Activated CD4-positive, alpha-beta T cell treated with anti-CD3 and anti-CD28 coated beads for 24 hours (primary cell): ENCODE data around the gene METTL18.

Experiments used
- DNase-seq, 2 donors: peaks; one replicate each; pipeline ENCODE4 v3.0.0-alpha.2; 2020; ENCODE audit warnings: low read depth in 2 of 2

METTL18 gene

DNA sequence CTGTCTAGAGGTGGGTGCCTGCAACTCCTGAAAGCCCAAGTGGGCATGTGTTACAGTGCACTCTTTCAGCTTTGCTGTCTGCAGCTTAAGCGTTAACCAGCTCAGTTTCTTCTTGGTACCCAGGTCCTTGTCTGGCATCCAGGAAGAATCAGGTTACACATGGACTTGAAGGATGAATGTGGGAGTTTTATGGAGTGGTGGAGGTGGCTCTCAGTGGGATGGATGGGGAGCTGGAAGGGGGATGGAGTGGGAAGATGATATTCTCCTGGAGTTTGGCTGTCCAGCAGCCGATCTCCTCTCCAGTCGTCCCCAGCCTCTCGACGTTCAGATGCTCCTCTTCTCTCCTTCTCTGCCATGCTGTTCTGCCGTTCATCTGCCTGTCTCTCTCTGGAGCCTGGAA lies 9.4 kb downstream of the METTL18 start:
- no peak for DNase-seq

DNA sequence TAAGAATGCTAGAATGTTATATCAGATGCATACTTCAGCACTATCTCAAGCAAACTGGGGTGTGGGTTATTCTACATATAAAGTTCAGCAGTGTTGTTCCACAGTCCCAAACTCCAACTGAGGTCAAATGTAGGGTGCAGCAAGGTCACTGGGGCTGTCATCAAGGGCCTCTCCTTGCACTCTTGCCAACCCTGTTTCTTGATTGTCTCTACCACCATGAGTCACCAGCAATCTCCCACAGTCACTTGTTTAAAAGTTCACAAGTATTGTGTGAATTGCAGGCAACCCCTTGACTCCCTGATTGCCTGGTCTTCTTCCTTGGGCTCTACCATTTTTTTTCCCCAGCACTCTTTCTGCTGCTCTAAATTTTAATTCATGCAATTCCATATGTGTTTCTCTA lies 10.6 kb downstream of the METTL18 start:
- DNase-seq: no peak

DNA sequence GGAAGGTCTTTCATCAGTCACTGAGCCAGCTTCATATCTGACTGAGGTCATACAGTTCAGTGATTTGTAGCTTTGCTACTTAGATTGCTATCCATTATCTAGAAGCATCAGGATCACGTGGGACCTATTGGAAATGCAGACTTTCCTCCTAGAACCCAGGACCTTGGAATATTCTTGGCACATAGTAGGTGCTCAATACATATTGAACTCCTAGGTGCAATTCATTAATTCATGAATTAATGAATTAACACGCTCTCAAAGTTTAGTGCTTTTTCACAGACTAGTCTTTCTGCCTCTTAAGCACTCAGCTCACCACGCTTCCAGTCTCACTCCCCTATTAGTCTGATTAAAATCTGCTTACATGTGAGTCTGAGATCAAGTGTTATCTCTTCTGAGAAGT lies 12.1 kb downstream of the METTL18 start:
- DNase-seq: no peak

DNA sequence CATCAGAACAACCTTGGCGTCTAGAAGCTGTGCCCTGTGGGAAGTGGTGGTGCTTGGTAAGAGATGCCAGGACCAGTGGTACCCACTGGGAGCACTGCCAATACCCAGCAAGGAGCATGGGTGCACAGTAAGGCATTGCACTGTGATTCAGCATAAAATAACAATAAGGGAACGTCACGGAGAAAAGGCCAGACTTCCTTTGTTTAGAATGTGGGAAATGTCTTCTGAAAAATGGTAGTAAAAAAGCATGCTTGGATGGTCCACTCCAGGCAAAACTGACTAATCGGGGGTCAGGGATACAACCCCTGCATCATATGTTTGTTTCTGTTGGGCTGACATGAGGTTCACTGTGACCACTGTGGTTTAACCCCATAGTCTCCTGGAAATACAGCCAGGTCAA lies 14.7 kb downstream of the METTL18 start:
- DNase-seq: no peak

DNA sequence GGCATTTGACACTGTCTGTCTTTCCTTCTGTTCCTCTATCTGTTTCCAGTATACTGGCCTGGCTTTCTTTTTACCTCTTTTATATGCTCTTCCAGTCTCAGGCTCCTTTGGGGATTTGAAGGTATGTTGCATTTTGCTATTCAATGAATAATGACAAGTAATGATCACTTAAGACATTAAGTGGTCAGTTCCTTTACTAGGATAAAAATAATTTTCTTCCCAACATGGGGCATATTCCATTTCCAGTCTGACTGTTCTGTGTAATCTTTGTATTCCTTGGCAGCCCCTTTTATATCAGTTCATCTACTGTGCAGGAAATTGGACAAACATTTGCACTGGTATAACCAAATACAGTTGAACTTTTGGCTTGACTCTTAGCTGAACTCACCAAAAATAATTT lies 15.6 kb downstream of the METTL18 start:
- DNase-seq: no peak

DNA sequence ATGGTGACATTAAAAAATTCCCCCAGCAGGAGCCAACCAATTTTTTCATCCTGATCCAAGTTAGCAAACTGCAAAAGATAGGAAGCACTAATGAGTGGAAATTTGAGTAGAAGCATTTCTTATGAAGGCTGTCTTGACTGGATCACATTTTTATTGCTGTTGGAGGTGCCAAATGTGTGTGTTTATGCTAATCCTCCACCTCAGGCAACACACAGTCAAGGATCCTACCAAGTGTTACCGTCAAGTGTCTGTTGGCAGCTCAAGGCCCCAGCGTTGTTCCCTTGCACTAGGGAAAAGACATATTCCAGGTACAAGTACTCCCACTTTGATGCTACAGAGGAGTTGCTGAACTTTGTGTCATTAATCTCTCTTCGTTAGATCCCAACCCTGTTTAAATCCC lies 18.3 kb downstream of the METTL18 start:
- no peak for DNase-seq

DNA sequence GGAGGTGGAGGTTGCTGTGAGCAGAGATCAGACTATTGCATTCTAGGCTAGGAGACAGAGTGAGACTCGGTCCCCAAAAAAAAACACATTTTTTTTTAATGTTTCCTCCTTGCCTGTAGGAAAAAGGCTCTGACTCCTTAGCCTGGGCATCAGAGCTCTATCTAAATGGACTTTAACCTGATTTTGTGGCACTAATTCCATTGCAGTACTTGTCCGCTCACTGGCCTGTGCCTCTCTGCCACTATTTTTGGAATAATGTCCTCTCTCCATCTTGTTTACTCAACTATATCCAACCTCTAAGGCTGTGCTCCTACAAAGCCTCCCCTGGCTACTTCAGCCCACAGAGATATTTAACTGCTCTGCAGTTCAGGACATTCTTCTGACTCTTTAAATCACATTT lies 26.5 kb downstream of the METTL18 start:
- DNase-seq: no peak

DNA sequence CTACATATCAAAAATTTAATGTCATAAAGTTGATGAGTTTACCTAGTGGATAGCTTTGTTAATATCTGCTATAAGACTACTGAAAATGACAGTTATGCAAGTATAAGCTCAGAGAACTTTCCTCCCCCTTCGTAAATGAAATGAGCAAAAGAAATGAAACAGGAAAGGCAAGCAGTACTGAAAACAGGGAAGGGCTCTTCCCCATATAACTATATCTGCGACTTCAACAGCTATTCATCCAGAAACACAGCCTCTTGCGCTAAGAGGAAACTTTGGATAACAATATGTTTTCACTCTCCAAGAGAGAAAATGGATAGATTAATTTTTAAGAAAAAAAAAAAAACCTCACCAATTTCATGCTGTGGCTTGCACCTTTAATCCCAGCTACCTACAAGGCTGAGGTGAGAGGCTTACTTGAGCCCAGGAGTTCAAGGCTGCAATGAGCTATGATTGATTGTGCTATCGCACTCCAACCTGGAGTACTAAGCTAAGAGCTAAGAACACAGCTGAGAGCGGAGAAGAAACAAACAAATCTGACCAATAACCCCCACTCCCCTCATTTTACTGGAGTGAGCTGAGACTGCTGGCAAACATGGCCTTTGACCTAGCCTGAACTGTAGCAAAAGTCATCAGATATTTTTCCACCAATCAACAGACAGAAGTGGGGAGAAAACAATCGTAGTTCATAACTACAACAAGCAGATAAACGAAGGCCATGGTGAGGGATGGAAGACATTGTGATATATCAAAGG lies 29.0 kb downstream of the METTL18 start:
- no peak for DNase-seq

DNA sequence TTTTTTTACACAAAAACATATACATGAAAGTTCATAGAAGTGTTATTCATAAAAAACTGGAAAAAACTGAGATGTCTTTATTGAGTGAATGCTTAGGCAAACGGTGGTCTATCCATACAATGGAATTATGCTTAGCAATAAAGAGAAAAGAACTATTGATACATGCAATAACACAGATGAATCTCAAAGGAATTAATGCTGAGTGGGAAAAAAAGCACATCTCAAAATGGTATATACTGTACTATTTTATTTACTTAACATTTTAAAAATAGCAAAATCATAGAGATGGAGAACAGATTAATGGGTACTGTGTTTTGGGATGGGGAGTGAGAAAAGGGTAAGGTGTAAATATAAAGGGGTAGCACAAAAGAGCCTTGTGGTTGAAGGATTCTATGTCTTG lies 29.8 kb downstream of the METTL18 start:
- DNase-seq: no peak

DNA sequence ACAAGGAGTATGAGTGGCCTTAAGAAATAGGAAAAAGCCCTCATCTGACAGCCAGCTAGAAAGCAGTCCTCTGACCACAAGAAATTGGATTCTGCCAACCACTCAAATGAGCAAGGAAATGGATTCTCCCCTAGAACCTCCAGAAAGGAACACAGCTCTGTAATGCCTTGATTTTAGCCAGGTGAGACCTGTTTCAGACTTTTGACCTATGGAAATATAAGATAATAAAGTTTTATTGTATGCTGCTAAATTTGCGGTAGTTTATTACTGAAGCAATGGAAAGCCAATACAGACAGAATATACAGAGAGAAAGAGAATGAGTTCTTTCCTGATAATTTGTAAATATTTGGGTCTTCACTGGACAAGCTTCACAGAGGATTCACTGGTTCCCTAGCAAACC lies 32.0 kb downstream of the METTL18 start:
- no peak for DNase-seq

DNA sequence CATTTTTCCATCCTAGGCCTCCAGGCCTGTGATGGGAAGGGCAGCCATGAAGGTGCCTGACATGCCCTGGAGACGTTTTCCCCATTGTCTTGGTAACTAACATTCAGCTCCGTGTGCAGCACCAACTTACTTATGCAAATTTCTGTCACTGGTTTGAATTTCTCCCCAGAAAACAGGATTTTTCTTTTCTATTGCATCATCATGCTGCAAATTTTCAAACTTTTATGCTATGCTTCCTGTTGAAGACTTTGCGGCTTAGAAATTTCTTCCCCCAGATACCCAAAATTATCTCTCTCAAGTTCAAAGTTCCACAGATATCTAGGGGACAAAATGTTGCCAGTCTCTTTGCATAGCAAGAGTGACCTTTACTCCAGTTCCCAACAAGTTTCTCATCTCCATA lies 35.7 kb downstream of the METTL18 start:
- DNase-seq: no peak

DNA sequence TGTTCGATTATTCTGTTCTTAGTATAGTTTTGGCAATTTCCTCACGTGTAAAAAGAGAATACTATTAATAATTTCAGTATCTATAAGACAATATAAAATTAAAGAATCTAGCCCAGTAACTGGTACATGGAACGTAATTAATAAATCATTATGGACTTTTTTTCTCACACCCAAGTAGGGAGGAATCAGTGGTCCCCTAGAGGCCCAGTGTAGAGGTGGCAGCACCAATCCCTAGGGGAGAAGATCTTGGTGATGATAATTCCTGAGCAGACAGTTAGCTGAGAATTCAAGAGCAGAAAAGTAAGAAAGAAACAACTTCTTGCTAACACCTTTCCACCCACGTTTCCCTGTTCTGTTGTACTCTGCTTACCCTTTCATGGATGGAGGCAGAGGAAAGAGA lies 41.2 kb downstream of the METTL18 start:
- DNase-seq: no peak

DNA sequence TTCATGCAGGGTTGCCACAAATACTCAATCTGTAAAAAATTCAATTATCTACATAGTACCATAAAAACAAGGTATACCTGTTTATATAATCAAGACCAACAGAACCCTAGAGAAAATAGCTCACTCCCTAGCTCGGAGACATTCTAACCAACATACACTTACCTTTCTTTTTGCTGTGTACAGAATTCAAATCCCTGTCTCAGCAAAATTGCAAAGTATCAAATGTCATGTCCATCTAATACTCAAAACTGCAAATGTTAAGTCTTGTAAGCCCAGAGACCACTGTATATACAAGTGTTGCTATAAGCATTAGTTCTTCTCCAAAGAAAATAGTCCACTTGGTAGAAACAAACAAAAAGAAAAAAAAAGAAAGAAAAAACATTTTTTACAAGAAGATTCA lies 44.7 kb downstream of the METTL18 start:
- DNase-seq: no peak

DNA sequence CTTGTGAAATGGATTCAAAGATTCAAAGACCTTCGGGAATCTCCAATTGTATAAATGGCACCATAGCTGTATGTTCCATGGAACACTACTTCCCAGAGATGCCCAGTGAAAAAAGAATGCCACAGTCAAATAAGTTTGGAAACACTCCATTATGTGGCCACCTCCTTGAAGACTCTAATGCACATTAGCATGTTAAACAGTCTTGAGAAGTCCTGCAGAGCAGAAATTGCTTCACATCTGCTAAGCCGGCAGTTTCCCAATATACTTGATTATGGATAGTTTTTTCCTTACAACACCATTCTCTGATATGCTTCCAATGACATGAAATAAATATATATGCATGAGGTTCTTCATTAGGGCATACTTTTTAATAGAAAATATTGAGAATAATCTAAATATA lies 48.2 kb downstream of the METTL18 start:
- DNase-seq: no peak

DNA sequence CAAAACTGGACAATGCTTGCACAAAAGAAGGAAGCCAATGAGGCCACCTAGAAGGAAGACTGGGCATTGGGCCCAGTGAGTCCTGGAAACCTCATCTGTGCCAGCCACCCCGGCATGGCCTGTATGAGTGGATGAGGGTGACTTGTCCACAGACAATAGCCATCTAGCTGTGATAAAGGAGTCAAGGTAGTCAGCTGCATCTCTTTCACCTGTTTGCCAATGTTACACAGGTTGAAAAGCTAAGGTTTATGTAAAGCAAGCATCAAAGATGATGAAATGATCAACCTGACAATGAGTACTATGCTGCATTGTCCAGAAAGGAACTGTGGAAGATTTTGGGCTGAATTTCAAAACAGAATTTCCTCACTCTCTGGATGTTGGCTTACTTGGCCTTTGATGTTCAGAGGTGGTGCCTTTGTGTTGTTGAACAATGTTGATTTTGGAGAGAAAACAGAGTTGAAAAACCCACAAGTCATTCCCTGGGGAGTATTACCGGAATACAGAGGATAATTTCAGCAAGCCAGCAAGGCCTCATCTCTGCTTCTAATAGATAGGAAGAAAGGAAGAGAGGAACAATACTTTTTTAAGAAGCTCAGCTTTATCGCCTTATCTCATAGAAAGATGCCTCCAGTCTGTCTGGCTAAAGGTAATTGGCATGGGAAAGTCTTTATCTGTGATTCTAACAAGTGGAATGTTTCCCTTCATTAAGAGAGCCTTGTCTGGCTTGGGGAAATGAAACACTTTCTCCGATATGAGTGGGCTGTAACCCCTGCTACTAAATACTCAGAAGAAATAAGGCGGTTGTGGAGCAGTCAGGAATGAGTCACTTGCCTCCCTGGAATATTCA lies 49.5 kb downstream of the METTL18 start:
- no peak for DNase-seq
